GM12878 (cell line): ENCODE data around the gene NCAPD2. TPM values are rescaled to one million over a fixed set of nuclear protein-coding genes. Genes with fewer than 3 reads are reported as not detected.

ENCODE experiments used
- BCLAF1 ChIP-seq: fragments of 450-650 bp; IDR thresholded peaks from 2 replicates; pipeline ENCODE4 v1.6.1; 2017; ENCODE audit warnings: antibody characterized with exemption, mild to moderate bottlenecking, moderate library complexity
- CBFB ChIP-seq: IDR thresholded peaks from 2 replicates; pipeline ENCODE4 v1.6.1; 2016; ENCODE audit warnings: antibody characterized with exemption, low read depth
- EZH2 ChIP-seq: IDR thresholded peaks from 2 replicates; pipeline ENCODE4 v1.6.1; 2012; ENCODE audit warnings: low read depth, mild to moderate bottlenecking, control low read depth, inconsistent platforms, low read length, borderline replicate concordance; ENCODE audit not compliant: control insufficient read depth
- HDAC2 ChIP-seq: fragments of 200-600 bp; sonication (generic); IDR thresholded peaks from 2 replicates; pipeline ENCODE4 v1.6.1; 2017
- IKZF2 ChIP-seq, 2 experiments: fragments of 450-650 bp; IDR thresholded peaks; 2 replicates each; pipeline ENCODE4 v1.6.1; 2017; ENCODE audit warnings: mild to moderate bottlenecking in 2 of 2, moderate library complexity in 2 of 2
- NFXL1 ChIP-seq: fragments of 450-650 bp; IDR thresholded peaks from 2 replicates; pipeline ENCODE4 v1.6.1; 2017; ENCODE audit warnings: antibody characterized with exemption, mild to moderate bottlenecking, borderline replicate concordance
- PAX8 ChIP-seq: fragments of 450-650 bp; IDR thresholded peaks from 2 replicates; pipeline ENCODE4 v1.6.1; 2017; ENCODE audit warnings: mild to moderate bottlenecking, moderate library complexity
- RELB ChIP-seq: fragments of 450-650 bp; IDR thresholded peaks from 2 replicates; pipeline ENCODE4 v1.6.1; 2017; ENCODE audit warnings: low read depth, mild to moderate bottlenecking, moderate library complexity
- REST ChIP-seq: IDR thresholded peaks from 2 replicates; pipeline ENCODE4 v1.6.1; 2012; ENCODE audit warnings: mild to moderate bottlenecking, low read depth, low read length
- RUNX3 ChIP-seq: IDR thresholded peaks from 2 replicates; pipeline ENCODE4 v1.6.1; 2012; ENCODE audit warnings: low read length, inconsistent platforms
- SKIL ChIP-seq: fragments of 450-650 bp; IDR thresholded peaks from 2 replicates; pipeline ENCODE4 v1.6.1; 2017; ENCODE audit warnings: mild to moderate bottlenecking, low read depth, inconsistent platforms; ENCODE audit not compliant: poor library complexity, severe bottlenecking
- SREBF2 ChIP-seq: IDR thresholded peaks from 2 replicates; pipeline ENCODE4 v1.6.1; 2012; ENCODE audit warnings: mild to moderate bottlenecking, low read length
- TCF7 ChIP-seq: IDR thresholded peaks from 2 replicates; pipeline ENCODE4 v1.6.1; 2014; ENCODE audit warnings: antibody characterized with exemption, borderline replicate concordance
- ZNF687 ChIP-seq: fragments of 450-650 bp; IDR thresholded peaks from 2 replicates; pipeline ENCODE4 v1.6.1; 2017; ENCODE audit warnings: mild to moderate bottlenecking, moderate library complexity
- ZZZ3 ChIP-seq: IDR thresholded peaks from 2 replicates; pipeline ENCODE4 v1.6.1; 2011; ENCODE audit warnings: low read depth; ENCODE audit not compliant: control insufficient read depth, insufficient read length
- polyA plus RNA-seq, 11 experiments: library from polyadenylated mRNA; depleted of rRNA in 4 of 11; unstranded in 6 of 11; stranded (reverse) in 5 of 11; fragments of >200 nt; fragmentation: Nextera tagmentation in 4 of 11; fragmentation: Illumina TruSeq in 1 of 11; extraction: Ambion mirVana in 4 of 11; extraction: Trizol in 1 of 11; gene quantifications; 1 replicate in 1 of 11; 2 replicates in 10 of 11; pipeline versions ENCODE4 v1.2.1 to v1.2.3, GENCODE V29; 2011 to 2016; ENCODE audit warnings: inconsistent platforms in 2 of 11, missing spikeins in 2 of 11, low read depth in 1 of 11
- total RNA-seq, 4 experiments: library from RNA; depleted of rRNA in 3 of 4; stranded (reverse); fragments of >200 nt in 3 of 4; fragmentation: Illumina TruSeq in 1 of 4; extraction: Trizol in 1 of 4; gene quantifications; 2 replicates each; pipeline versions ENCODE4 v1.2.1 to v1.2.3, GENCODE V29; 2013 to 2021

The NCAPD2 gene
- total and polyA plus RNA-seq, 10 of the 15 experiments (the other 5 are each of a cell fraction or from before 2014, with no cell fraction given), result 24.2 to 160 (median 110) TPM

DNA sequence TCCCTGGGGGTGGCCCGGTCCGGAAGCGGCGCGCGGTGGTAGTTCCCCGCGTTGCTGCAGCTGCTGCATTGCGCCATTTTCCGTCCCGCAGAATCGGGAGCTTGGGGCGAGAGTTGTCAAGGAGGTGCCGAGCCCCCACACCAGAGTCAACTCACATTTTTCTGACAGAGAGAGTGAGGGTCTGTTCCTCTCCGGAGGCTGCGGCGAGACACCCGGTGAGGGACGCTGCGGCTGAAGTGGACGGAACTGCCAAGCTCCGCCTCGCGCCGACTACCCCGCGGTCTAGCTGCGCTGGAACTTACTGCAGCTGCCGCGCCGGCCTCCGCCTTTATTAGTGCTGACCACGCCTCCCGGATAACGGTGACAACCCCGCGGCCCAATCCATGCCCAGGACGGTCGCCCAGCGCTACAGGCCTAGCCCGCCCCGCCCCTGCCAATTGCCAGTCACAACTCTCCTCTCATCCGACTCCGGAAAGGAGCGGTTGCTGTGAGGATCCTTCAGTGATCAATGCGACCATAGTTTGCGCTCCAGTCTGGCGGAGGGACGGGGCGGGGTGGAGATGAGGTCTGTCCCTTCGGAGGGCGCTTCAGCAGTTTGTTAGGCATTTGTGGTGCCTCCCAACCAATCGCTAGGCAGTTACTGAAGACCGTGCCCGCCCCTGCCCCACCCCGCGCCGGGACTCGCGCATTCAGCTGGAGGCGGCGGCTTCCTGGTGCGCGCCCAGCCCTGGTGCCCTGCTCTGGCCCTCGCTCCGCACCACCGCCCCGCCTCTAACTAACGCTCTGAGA is 23.3 kb upstream of the NCAPD2 start, which contains the start of gene VAMP1 (continued):
- TF ChIP-seq ZNF687 (peak; percentile 94), NFXL1 (no peak), EZH2 (no peak), SREBF2 (peak; percentile 71), ZZZ3 (no peak), RUNX3 (peak; percentile 73), RELB (peak; percentile 78), CBFB (peak; percentile 98), HDAC2 (no peak), PAX8 (no peak), REST (no peak), TCF7 (no peak), SKIL (peak; percentile 15), BCLAF1 (no peak), IKZF2 (IDR thresholded peaks at IDR 0.05) (peak; percentile 11 to 15; a peak in 1 of 4 replicates)
